ENCODE results near the gene TRIM36. TPM values are rescaled to one million over a fixed set of nuclear protein-coding genes. Genes with fewer than 3 reads are reported as not detected.

The TRIM36 gene
- total and polyA plus RNA-seq, 2 of the 8 experiments (the other 6 are each of a cell fraction or from before 2014, with no cell fraction given): 8.5 to 14.1 TPM

- TF ChIP-seq EP300 (IDR thresholded peaks at IDR 0.05; ENCODE audit: borderline replicate concordance in 1 of 2, low read depth in 2 of 2, low read length in 2 of 2): no peak
- TF ChIP-seq CHD7 (IDR thresholded peaks at IDR 0.05; ENCODE audit: insufficient replicate concordance, low read length): no peak
- TF ChIP-seq BCL11A (IDR thresholded peaks at IDR 0.05; ENCODE audit: low read depth in 2 of 2, low read length in 2 of 2): no peak
- no peak for TF ChIP-seq TBP (IDR thresholded peaks at IDR 0.05; ENCODE audit: low read depth, low read length)
- no peak for TF ChIP-seq ASH2L (IDR thresholded peaks at IDR 0.05; ENCODE audit: low read length)
- no peak for TF ChIP-seq RFX5 (IDR thresholded peaks at IDR 0.05; ENCODE audit: borderline replicate concordance, low read depth, low read length)
- no peak for TF ChIP-seq GABPA (IDR thresholded peaks at IDR 0.05; ENCODE audit: borderline replicate concordance, insufficient read depth, low read length)
Measured at GRCh38 chr5:115151208-115151805, 18.4 kb downstream of the TRIM36 start (continued).
